WTC11 (cell line): ENCODE data around the gene FOXC2. TPM values are rescaled to one million over a fixed set of nuclear protein-coding genes. Genes with fewer than 3 reads are reported as not detected.

Experiments
- ATAC-seq: fragments of 200-7000 bp; cut with Tn5 transposase; 2 replicates; pipeline ENCODE4 v1.10.0; 2021; ENCODE audit warnings: mild to moderate bottlenecking, moderate library complexity
- CTCF ChIA-PET: fragments of 300-600 bp; sonication (Branson Sonifier 250); formaldehyde crosslinking; loops from one replicate; lab custom pipeline; 2021; ENCODE audit warnings: antibody characterized with exemption; lab: Charles Lee
- POLR2A ChIA-PET: fragments of 350-600 bp; sonication (Branson Sonifier 250); formaldehyde crosslinking; loops from one replicate; lab custom pipeline; 2021; ENCODE audit warnings: antibody characterized with exemption; lab: Charles Lee
- DNase-seq: peaks from one replicate; pipeline ENCODE4 v3.0.0; 2021; ENCODE audit warnings: low spot score
- H3K27ac Mint-ChIP-seq: 2 replicates; pipeline ENCODE4 v1.8.0; 2021; ENCODE audit warnings: mixed read lengths
- H3K27me3 Mint-ChIP-seq: 2 replicates; pipeline ENCODE4 v1.8.0; 2021; ENCODE audit warnings: low read depth, mild to moderate bottlenecking, moderate library complexity, mixed read lengths
- H3K36me3 Mint-ChIP-seq: 2 replicates; pipeline ENCODE4 v1.8.0; 2021; ENCODE audit warnings: mixed read lengths
- H3K4me1 Mint-ChIP-seq: 2 replicates; pipeline ENCODE4 v1.8.0; 2022; ENCODE audit warnings: mixed read lengths
- H3K4me3 Mint-ChIP-seq: 2 replicates; pipeline ENCODE4 v1.8.0; 2021; ENCODE audit warnings: mild to moderate bottlenecking, moderate library complexity, mixed read lengths
- H3K9me3 Mint-ChIP-seq: 2 replicates; pipeline ENCODE4 v1.8.0; 2021; ENCODE audit warnings: mixed read lengths
- ATF6 ChIP-seq: sonication (generic); formaldehyde crosslinking; IDR thresholded peaks from 2 replicates; pipeline ENCODE4 v1.8.1; 2023; ENCODE audit warnings: mild to moderate bottlenecking, missing genetic modification reagents
- CREB1 ChIP-seq: sonication (generic); formaldehyde crosslinking; IDR thresholded peaks from 2 replicates; pipeline ENCODE4 v1.8.0; 2023; ENCODE audit warnings: mild to moderate bottlenecking, missing genetic modification reagents
- ELF4 ChIP-seq: sonication (generic); formaldehyde crosslinking; IDR thresholded peaks from 2 replicates; pipeline ENCODE4 v1.8.1; 2022; ENCODE audit warnings: low read depth, mild to moderate bottlenecking, moderate library complexity, missing genetic modification reagents
- FOXK1 ChIP-seq: sonication (generic); formaldehyde crosslinking; IDR thresholded peaks from 2 replicates; pipeline ENCODE4 v1.8.0; 2022; ENCODE audit warnings: mild to moderate bottlenecking, moderate library complexity, missing genetic modification reagents
- FOXP1 ChIP-seq: sonication (generic); formaldehyde crosslinking; IDR thresholded peaks from 2 replicates; pipeline ENCODE4 v1.8.0; 2022; ENCODE audit warnings: missing genetic modification reagents, mild to moderate bottlenecking, moderate library complexity, borderline replicate concordance
- MAX ChIP-seq: sonication (generic); formaldehyde crosslinking; IDR thresholded peaks from 2 replicates; pipeline ENCODE4 v1.8.0; 2022; ENCODE audit warnings: mild to moderate bottlenecking, missing genetic modification reagents
- OVOL2 ChIP-seq: fragments of 250-450 bp; sonication (Bioruptor Pico); IDR thresholded peaks from 2 replicates; pipeline ENCODE4 v1.9.0; 2021; ENCODE audit warnings: mild to moderate bottlenecking, borderline replicate concordance
- SMAD4 ChIP-seq: sonication (generic); formaldehyde crosslinking; IDR thresholded peaks from 2 replicates; pipeline ENCODE4 v1.8.0; 2022; ENCODE audit warnings: mild to moderate bottlenecking, missing genetic modification reagents
- ZNF423 ChIP-seq: fragments of 250-450 bp; sonication (Bioruptor Pico); IDR thresholded peaks from 2 replicates; pipeline ENCODE4 v2.1.2; 2022; ENCODE audit warnings: mild to moderate bottlenecking, moderate library complexity
- ZSCAN18 ChIP-seq: fragments of 250-450 bp; sonication (Bioruptor Pico); IDR thresholded peaks from 2 replicates; pipeline ENCODE4 v2.1.2; 2022; ENCODE audit warnings: mild to moderate bottlenecking, moderate library complexity
- total RNA-seq: library from RNA; stranded (reverse); gene quantifications from 3 replicates; pipeline ENCODE4 v1.2.3, GENCODE V29; 2021
- TF ChIP-seq, protein P1 (sequence below): sonication (generic); formaldehyde crosslinking; IDR thresholded peaks from 2 replicates; pipeline ENCODE4 v1.8.1; 2023; ENCODE audit warnings: mild to moderate bottlenecking, missing genetic modification reagents, borderline replicate concordance
- TF ChIP-seq, protein P2 (sequence below): sonication (generic); formaldehyde crosslinking; IDR thresholded peaks from 2 replicates; pipeline ENCODE4 v1.8.1; 2023; ENCODE audit warnings: mild to moderate bottlenecking, missing genetic modification reagents, moderate library complexity
- TF ChIP-seq, protein P3 (sequence below): fragments of 250-450 bp; sonication (Bioruptor Pico); conservative IDR thresholded peaks from 2 replicates; pipeline ENCODE4 v1.9.0; 2021; ENCODE audit warnings: mild to moderate bottlenecking

FOXC2 gene
- total RNA-seq, 1 experiment from 2014 or later = 0.28 TPM

GRCh38 chr16:86605950-86606349 is 39.3 kb downstream of the FOXC2 start:
- peaks cover 4% of the 10 kb centered on the region; the same call in 1 of the 2 replicates for H3K27me3 Mint-ChIP-seq
- TF ChIP-seq, protein P1, sequence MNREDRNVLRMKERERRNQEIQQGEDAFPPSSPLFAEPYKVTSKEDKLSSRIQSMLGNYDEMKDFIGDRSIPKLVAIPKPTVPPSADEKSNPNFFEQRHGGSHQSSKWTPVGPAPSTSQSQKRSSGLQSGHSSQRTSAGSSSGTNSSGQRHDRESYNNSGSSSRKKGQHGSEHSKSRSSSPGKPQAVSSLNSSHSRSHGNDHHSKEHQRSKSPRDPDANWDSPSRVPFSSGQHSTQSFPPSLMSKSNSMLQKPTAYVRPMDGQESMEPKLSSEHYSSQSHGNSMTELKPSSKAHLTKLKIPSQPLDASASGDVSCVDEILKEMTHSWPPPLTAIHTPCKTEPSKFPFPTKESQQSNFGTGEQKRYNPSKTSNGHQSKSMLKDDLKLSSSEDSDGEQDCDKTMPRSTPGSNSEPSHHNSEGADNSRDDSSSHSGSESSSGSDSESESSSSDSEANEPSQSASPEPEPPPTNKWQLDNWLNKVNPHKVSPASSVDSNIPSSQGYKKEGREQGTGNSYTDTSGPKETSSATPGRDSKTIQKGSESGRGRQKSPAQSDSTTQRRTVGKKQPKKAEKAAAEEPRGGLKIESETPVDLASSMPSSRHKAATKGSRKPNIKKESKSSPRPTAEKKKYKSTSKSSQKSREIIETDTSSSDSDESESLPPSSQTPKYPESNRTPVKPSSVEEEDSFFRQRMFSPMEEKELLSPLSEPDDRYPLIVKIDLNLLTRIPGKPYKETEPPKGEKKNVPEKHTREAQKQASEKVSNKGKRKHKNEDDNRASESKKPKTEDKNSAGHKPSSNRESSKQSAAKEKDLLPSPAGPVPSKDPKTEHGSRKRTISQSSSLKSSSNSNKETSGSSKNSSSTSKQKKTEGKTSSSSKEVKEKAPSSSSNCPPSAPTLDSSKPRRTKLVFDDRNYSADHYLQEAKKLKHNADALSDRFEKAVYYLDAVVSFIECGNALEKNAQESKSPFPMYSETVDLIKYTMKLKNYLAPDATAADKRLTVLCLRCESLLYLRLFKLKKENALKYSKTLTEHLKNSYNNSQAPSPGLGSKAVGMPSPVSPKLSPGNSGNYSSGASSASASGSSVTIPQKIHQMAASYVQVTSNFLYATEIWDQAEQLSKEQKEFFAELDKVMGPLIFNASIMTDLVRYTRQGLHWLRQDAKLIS (CRISPR knock-in tag) = no peak
- no peak for TF ChIP-seq SMAD4 (CRISPR knock-in tag)
- TF ChIP-seq, protein P2, sequence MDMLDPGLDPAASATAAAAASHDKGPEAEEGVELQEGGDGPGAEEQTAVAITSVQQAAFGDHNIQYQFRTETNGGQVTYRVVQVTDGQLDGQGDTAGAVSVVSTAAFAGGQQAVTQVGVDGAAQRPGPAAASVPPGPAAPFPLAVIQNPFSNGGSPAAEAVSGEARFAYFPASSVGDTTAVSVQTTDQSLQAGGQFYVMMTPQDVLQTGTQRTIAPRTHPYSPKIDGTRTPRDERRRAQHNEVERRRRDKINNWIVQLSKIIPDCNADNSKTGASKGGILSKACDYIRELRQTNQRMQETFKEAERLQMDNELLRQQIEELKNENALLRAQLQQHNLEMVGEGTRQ (CRISPR knock-in tag) = 0 out of 2 replicates have a peak, but pooled peaks have one; percentile 23
- ChIA-PET POLR2A (no interaction called here), CTCF (no interaction called here)
- no peak overlapping the region for H3K4me3 Mint-ChIP-seq
- DNase-seq (no peak), ATAC-seq (no peak)
- H3K27ac Mint-ChIP-seq = no peak overlapping the region
- H3K9me3 Mint-ChIP-seq = peaks cover 16% of the 10 kb centered on the region
- no peaks in the 10 kb centered on the region for H3K4me1 Mint-ChIP-seq
- no peaks in the 10 kb centered on the region for H3K36me3 Mint-ChIP-seq

DNA sequence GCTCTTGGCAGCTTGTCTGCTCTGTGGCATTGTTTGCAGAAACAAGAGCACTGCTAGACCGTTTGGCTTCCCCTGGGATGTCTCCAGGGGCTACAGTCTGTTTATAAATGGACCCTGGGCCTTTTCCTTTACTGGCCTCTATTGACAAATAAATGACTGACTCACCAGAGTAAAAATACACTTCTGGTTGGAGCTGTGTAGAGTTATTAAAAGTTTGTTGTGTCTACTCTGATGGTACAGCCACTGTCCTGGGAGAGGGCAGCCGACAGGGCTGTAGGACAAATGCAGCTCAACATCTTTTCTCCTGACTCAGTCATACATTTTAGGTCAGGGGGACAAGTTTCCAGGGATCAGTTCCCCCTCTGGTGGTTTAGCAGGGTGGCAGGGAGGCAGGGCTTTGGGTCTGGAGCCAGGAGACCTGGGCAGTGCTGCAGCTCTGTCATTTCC is 41.7 kb downstream of the FOXC2 start:
- ATAC-seq = no peak
- H3K4me3 Mint-ChIP-seq = no peak overlapping the region
- TF ChIP-seq, protein P2 (CRISPR knock-in tag) = no peak
- TF ChIP-seq MAX (no peak), ZSCAN18 (CRISPR knock-in tag) (no peak), FOXK1 (CRISPR knock-in tag) (no peak), FOXP1 (no peak), ATF6 (CRISPR knock-in tag) (no peak), ZNF423 (CRISPR knock-in tag) (no peak), OVOL2 (CRISPR knock-in tag) (no peak), CREB1 (CRISPR knock-in tag) (no peak), ELF4 (CRISPR knock-in tag) (no peak)
- TF ChIP-seq, protein P1 (CRISPR knock-in tag) = no peak
- TF ChIP-seq, protein P3, sequence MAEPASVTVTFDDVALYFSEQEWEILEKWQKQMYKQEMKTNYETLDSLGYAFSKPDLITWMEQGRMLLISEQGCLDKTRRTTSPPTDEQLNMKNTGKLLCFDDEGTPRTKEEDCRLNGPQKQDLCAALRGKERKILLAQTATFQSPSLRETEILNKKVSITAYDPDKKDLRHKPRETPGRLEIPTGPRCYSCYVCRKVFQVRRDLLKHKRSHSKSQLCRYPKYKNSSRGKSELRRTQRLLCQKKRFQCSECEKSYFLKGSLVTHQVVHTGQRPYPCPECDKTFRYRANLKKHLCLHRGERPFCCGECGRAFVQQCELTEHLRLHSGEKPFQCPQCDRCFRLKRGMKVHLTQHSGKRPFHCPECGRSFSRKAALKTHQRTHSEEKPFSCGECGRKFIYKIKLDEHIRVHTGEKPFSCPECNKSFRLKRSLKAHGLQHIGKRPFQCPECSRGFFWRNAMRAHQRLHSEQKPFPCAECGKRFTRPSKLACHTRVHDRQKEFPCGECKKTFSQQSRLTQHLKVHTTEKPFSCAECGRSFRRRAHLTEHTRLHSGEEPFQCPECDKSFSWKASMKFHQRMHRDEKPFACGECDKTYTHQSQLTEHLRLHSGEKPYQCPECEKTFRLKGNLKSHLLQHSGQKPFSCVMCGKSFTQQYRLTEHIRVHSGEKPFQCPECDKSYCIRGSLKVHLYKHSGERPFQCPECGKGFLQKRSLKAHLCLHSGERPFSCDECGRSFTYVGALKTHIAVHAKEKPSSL (CRISPR knock-in tag) = no peak

More for the DNA sequence above, 41.7 kb downstream of the FOXC2 start:
- POLR2A ChIA-PET = no interaction called here
- H3K36me3 Mint-ChIP-seq = no peaks in the 10 kb centered on the region
- peaks cover 4% of the 10 kb centered on the region; the same call in 1 of the 2 replicates for H3K27me3 Mint-ChIP-seq
- peaks cover 16% of the 10 kb centered on the region for H3K9me3 Mint-ChIP-seq
- no peaks in the 10 kb centered on the region for H3K4me1 Mint-ChIP-seq
- no peak overlapping the region for H3K27ac Mint-ChIP-seq
- no peak for DNase-seq
- CTCF ChIA-PET = interaction anchor here (0.6 to 1.0 kb wide), 2 partner anchors 32 to 907 kb away, joined by 4 read pairs; no protein-coding TSS in a partner anchor
